GM10847 (cell line): ENCODE data around the gene NPAS2.

ENCODE experiments used
- POLR2A ChIP-seq: IDR thresholded peaks from 2 replicates; pipeline ENCODE4 v1.6.1; 2011; ENCODE audit not compliant: insufficient read length; ENCODE audit errors: extremely low read depth

Gene NPAS2

DNA sequence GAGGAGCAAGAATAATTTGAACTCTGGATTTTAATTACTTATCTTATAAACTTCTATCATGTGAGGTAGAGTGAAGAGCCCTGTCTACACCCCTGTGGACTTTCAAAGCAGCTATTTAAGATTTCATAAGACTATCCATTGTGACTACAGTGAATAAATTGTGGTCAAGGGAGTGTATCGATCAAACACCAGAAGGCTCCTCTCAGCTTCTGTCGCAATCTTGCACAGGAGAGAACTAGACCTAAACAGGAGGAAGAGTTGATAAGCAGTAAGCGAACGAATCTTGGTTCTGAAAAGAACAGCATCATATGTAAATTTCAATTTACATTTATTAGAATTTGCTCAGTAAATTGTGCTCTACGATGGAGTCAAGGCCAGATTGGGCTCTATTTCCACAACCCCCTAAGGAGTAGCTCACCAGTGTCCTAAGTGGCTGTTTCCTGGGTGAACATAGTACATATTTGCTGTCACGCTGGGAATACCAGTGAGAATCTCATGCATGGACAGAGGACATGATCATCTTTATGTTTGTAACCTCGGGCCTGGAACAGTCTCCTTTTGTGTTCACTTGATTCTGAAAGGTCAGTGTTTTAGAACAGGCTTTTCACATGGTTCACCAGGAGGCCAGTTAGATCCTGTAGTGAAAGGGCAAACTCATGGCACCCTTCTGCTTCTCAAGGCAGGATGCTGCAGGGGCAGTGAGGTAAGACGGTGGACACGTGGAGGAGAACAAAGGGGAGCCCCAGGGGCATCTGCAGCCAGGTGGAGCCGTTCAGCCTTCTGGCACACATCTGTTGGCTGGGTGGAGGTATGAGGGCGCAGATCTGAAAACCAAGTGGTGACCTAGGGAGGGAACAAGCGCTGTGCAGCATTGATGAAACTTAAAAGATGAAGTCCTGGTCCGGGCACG lies 33.3 kb downstream of the NPAS2 start:
- no peak for TF ChIP-seq POLR2A

DNA sequence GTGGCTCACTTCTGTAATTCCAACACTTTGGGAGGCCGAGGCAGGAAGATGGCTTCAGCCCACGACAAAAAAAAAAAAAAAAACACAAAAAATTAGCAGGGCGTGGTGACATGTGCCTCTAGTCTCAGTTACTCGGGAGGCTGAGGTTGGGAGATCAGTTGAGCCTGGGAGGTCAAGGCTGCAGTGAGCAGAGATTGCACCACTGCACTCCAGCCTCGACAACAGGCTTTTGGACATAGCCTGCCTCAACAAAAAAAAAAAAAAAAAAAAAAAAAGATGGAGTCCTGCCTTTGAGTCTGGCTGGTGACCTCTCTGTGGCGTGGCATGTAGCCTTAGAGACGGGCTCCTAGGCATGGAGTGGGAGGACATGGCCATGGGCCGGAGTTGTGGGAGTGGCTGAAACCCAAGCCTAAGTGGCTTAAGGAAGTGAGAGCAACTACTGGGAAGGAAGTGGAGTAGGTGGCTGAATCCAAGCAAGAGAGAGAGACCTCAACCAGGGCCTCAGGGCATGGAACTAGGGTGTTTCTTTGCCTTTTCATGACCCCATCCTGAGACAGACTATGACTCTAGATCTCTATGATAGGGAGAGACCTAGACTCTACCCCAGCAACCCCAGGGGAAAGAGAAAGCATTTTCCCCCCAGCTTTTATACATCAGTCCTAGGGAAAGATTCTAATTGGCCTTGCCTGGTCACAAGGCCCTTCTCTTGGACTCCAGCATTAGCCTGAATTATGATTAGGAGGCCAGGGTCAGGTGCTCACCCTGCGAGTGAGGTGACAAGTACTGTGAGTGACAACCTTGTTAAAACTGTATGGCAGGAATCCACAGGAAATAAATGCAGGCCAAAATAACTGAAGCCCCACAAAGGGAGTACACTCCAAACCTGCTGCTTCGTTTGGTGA lies 34.2 kb downstream of the NPAS2 start:
- no peak for TF ChIP-seq POLR2A

DNA sequence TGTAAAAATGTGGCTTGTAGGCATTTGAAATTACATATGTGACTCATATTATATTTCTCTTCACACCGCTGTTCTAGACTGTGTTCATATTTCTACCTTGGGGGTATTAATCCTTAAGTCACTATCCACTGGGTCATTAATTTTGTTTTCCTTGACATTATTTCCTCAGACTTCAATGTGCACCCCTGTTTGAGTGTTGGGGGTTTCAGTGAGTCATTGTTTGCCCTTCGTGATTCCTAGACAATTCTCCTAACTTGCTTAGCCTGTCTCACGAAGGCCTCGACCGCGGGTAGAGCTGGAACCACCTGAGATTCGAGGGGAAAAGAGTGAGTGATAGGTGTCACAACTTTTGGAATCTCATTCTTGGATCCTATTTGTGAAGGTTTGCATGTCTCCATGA lies 35.1 kb downstream of the NPAS2 start:
- no peak for TF ChIP-seq POLR2A

DNA sequence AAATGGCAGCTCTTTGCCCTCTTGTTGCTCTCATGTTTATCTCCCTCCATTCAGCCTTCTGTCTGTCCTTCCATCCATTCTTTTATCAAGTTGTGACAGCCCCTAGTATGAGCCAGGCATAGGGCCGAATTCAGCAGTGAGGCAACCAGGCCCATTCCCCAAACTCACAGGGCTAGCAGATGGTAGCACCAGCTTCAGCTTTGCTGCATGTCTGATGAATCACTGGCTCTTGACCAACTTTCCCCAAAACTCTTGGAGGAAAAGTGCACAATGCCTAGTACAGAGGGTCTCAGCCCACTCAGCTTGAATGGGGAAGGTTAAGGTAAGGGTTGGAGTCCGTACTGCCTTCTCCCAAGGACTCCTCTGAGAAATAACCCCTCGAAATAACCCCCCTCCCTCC lies 35.7 kb downstream of the NPAS2 start:
- TF ChIP-seq POLR2A = no peak

DNA sequence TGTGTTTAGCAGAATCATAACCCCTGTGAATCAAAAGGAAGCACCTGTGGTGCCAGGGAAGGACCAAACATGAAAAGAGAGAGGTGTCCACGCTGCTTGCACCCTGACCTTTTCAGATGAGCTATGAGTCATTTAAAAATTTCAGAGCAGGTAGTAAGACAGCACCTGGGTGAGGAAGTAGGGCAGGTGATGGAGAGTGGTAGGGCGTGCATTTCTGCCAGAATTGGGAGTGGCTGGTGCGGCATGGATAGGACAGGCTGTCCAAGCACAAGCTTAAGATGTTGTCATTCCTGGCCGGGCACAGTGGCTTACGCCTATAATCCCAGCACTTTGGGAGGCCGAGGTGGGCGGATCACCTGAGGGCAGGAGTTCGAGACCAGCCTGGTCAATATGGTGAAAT lies 36.8 kb downstream of the NPAS2 start:
- no peak for TF ChIP-seq POLR2A

DNA sequence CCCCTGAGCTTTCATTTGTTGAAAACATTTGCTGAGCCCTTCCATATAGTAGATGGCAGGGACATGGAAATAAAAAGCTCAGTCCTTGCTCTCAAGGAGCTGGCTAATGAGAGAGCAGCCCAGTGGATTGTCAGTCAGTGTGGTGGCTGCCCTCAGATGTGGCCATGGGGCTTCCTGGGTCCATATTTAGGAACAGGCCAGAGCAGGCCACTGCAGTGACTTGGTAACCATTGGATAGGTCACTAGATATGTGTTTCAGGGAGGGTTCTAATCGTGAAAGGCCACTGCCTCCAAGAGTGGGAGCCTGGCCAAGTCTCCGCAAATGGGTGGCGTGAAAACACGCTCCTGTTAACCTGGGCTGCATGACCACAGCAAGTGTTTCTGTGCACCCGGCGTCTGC lies 37.4 kb downstream of the NPAS2 start:
- TF ChIP-seq POLR2A = no peak

DNA sequence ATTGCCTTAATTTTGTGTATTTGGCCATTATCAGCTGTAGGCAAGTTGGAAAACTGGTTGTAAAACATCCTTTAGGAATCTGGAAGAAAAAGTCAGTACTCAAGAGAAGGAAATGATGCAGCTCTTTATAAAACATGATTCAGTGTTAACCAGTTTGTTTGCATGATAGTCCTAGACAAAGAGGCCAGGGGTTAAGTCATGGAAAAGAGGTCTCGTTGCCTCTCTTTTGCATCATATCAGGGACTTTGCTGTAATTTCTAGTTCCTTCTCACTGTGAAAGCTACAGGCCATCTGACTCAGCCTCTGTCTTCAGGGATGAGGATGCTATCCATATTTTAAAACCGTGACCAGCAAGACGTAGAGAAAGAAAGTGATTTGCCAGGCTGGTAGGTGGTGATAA lies 38.0 kb downstream of the NPAS2 start:
- TF ChIP-seq POLR2A = no peak

DNA sequence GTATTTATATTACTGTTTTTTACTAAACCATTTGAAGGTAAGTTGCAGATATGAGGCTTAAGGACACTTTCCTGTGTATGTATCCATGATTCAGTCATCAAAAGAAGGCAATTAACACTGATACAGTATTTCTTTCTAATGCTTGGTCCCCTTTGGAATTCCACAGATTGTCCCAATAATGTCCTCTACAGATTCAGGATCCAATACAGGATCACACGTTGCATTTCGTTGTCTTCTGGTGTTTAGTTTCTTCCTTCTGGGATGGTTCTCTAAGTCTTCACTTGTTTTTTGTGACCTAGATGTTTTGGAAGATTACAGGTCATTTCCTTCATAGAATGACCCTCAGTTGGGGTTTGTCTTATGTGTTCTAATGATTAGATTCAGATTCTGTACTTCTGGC lies 40.0 kb downstream of the NPAS2 start:
- TF ChIP-seq POLR2A = no peak

DNA sequence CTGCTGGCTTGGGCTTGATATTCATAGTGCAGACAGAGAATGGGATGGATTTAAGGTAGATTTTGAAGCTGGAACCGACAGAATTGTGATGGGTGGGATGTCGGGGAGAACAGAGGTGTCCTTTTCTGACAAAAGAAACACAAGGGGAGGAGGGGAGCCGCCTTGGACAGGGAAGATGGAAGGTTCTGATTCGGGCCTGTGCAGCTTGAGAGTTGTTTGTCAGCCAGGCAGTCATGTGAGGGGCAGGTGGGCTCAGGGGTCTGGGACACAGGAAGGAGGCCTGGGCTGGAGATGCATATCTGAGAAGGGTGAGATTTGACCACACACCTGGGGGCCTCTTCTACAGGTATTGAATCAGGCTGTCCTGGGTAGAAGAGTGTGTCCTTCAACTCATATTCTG lies 41.4 kb downstream of the NPAS2 start:
- no peak for TF ChIP-seq POLR2A

DNA sequence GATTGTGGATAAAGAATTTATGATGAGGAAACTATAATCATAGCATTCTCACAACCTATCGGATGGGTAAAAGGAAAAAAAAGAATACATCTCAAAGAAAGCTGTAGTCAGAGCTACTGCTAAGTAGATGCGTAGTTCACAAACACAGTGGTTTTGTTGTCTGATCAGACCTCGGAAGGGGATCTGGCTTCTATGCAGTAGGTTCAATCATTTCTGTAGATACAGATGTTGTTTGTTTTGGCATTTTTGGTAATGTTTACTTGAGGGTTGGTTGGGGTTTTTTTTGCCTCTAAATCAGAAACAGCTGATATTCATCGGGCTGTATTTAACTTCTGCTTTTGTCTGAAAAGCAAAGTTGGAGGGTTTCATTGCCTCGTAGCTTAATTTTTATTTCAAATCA lies 42.1 kb downstream of the NPAS2 start:
- TF ChIP-seq POLR2A = no peak

DNA sequence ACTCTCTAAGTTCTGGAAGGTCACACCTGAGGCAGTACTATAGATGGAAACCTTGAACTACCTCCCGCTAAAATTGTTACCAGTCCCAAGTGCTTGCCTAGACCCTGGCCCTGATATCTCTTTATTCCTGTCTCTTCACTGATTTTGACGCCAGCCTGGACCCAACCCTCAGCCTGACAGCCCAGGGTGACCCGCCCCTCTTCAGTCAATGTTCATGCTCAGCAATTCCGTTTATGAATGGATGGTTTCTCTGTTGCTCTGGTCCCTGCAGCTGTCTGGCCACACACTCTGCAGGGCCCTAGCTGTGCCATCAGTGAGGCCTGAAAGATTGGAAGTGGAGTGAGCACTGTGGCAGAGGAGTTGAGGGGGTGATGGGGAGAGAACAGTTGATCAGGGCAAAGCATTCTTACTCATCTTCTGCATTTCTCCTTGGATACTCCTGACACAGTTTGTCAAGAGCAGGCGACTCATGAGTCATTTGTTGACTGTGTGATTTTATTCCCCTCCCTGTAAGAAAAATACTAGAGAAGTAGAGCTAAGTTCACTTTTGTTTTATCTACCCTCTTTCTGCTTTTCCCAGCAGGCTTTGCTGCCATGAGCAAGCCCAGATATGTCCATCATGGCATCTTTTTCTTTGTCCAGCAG lies 46.0 kb downstream of the NPAS2 start:
- no peak for TF ChIP-seq POLR2A

DNA sequence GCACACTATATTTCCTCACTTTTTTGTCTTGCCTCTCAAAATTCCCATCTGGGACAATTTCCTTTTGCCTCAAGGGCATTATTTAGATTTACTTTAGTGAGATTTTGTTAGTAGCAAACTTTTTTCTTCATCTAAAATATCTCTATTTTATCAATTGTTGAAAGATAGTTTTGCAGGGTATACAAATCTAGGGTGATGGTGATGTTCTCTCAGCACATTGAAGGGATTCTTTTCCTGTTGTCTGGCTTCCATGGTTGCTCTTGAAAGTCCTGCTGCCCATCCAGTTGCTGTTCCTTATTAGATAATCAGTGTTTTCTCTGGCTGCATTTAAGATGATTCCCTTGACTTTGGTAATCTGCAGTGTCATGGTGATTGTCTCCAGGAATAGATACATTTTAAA lies 48.1 kb downstream of the NPAS2 start:
- TF ChIP-seq POLR2A = no peak

DNA sequence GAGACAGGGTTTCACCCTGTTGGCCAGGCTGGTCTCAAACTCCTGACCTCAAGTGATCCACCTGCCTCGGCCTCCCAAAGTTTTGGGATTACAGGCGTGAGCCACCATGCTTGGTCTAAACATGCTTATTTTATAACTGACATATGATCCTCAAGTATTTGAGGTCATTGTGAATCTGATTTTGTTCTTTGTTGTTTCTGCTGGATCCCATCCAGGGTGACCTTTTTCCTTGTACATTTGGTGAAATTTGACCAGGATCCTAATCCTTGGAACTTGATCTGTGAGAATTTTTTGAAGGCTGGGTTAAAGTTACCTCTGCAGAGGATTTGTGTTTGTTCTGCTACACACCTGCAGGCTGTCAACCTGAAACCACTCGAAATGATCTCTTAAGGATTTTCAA lies 49.2 kb downstream of the NPAS2 start:
- no peak for TF ChIP-seq POLR2A

DNA sequence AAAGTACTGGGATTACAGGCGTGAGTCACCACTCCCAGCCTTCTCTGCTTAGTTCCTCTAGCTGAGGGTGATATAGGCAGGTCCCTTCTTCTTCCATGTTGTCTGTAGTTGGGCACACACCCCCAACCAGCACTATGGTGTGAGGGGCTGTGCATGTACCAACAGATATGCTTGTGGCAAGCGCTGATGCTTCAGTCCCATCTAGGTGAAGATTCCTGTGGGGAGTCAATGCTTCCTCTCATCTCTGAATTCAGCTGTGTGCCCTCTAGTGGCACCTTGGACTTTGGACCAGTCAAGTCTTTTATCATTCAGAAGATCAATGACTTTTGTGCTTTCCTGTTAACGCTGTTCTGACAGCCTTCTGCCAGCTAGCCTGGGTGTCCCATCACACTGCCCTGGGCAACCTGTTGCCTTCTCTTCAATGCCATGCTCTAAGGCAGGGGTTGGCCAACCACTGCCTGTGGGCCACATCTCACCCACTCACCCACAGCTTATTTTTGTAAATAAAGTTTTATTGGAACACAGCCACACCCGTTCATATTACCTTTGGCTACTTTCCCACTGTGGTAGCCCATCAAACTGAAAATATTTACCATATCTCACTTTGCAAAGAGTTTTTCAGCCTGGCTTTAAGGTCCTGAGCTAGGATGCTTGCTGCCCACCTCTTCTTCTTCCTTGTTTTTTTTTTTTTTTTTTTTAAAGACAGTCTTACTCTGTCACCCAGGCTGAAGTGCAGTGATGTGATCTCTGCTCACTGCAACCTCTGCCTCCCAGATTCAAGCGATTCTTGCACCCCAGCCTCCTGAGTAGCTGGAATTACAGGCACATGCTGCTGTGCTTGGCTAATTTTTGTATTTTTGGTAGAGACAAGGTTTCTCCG lies 51.0 kb downstream of the NPAS2 start:
- TF ChIP-seq POLR2A = no peak

DNA sequence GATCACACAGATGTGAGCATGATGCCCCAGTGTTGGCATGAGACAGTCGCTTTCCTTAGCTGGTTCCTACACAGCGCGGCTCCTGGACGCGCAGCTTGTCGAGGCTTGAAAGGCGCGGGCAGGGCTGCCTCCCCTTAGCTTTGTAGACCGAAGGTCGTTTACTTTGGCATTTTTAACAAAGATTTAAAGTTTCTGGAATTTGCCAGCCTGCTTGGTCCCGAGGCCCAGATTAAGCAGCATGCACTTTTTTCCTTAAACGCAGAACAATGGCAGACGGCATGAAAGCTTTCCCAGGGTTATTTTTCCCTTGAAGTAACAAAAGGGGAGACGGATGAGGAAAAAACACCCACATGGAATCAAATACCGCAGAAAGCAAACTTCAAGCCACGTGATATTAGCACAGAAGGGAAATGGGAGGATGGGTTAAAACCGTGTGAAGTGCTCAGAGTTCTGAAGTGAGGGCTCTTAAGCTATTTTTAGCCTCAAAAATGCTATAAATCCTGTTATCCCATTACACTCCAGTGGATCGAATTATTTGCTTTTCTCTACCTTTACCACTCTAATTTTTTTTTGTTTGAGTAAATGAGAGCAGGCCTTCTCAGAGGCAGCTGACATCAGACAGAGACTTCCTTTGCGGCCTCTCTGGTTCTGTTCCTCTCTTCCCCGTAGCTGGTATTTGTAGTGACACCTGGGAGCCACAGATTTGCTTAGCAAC lies 55.7 kb downstream of the NPAS2 start:
- no peak for TF ChIP-seq POLR2A
